Spleen (tissue), 7 donors: Measurements from ENCODE around the gene GABRG3.

ENCODE experiments used
- POLR2AphosphoS5 ChIP-seq, 3 donors: sonication (generic); formaldehyde crosslinking; IDR thresholded peaks; one replicate each; pipeline ENCODE4 v1.5.1; 2017; ENCODE audit warnings: antibody characterized with exemption in 3 of 3
- TF ChIP-seq, protein P1 (sequence below), 11 experiments: fragments of 200-600 bp in 7 of 11; fragments of 450-650 bp in 4 of 11; sonication (generic) in 4 of 11; IDR thresholded peaks in 8 of 11; conservative IDR thresholded peaks in 3 of 11; 1 replicate in 7 of 11; 2 replicates in 4 of 11; pipeline versions ENCODE4 v1.4.0 to v1.8.0; 2016 to 2021; ENCODE audit warnings: antibody characterized with exemption in 11 of 11, inconsistent platforms in 4 of 11, mild to moderate bottlenecking in 1 of 11
- donor health status: DM: no; HTN: no; CAD: no; lungs with moderate emphysema.
- donor health status: DM: no; HTN: no; CAD: no.
- donor health status: DM: no; HTN: no; CAD: no.

DNA sequence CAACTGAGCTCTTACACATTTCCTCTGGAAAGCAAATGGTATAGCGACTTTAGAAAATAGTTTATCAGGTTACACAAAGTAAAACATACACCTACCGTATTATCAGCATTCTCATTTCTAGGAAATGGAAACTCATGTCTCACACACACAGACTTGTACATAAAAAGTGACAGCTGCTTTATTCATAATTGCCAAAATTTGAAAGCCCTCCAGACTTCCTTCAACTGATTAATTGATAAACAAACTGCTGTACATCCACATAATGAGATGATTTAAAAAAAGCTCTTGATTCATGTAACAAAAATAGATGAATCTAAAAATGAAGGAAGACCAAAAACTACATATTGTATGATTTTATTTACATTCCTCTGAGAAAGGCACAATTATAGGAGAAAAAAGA, 425.5 kb downstream of the GABRG3 start:
- TF ChIP-seq, protein P1, sequence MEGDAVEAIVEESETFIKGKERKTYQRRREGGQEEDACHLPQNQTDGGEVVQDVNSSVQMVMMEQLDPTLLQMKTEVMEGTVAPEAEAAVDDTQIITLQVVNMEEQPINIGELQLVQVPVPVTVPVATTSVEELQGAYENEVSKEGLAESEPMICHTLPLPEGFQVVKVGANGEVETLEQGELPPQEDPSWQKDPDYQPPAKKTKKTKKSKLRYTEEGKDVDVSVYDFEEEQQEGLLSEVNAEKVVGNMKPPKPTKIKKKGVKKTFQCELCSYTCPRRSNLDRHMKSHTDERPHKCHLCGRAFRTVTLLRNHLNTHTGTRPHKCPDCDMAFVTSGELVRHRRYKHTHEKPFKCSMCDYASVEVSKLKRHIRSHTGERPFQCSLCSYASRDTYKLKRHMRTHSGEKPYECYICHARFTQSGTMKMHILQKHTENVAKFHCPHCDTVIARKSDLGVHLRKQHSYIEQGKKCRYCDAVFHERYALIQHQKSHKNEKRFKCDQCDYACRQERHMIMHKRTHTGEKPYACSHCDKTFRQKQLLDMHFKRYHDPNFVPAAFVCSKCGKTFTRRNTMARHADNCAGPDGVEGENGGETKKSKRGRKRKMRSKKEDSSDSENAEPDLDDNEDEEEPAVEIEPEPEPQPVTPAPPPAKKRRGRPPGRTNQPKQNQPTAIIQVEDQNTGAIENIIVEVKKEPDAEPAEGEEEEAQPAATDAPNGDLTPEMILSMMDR (IDR thresholded peaks at IDR 0.05 in 8 of 11, conservative IDR thresholded peaks at IDR 0.05 in 3 of 11), result no peak
- no peak for TF ChIP-seq POLR2AphosphoS5 (IDR thresholded peaks at IDR 0.05)
